ENCODE data around the gene UBTD1.
A peak's percentile ranks its signal among the peaks of the same experiment; 100 is the strongest.

Gene UBTD1

DNA sequence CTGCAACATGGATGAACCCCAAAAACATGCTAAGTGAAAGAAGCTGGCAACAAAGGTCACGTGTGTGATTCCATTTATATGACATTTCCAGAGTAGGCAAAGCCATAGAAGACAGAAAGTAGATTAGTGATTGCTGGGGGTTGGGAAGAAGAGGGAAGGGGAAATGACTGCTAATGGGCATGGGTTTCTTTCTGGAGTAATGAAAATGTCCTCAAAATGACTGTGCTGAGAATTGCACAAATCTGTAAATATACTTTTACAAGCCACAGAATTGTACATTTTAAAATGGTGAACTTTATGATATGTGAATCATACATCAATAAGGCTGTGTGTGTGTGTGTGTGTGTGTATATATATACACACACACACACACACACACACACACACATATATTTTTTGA is 16.3 kb upstream of the UBTD1 start:
- DNase-seq (ENCODE audit: low read depth in 2 of 3, low spot score in 2 of 3) = no peak

DNA sequence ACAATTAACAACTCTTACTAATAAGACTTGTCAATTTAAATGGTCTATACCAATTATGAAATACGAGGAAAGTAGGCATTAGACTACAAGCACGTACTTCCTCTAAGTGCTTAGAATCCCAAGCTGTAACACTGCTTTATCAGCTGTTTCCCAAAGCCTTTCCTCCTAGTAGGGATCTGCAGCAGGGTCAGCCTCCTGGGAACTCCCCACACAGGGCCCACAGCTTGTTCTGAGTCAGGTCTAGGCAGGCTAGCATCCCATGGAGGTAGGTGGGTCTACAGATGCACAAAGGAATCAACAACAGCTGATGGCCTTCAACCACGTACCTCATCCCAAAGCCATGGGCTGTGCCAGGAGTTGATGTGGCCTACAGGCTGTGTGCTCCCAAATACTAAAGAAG is 15.2 kb upstream of the UBTD1 start:
- DNase-seq (ENCODE audit: low read depth in 2 of 3, low spot score in 2 of 3) = no peak

DNA sequence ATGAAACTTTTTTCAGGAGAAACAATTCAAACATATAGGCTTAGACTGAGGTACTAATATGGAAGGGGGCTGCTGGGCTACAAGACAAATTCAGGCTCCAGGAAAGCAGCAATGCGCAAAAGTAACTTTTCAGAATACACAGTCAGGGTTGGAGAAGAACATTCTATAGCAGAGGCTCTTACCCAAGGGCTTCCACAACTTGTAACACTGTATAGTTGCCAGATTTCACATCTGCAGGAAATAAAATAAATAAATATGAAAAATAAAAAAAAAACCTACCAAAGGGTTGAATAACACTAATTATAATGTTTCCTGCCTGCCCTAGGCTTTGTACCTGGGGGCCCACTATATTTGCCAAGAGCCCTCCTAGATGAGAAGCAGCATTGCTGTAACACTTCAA is 14.8 kb upstream of the UBTD1 start:
- DNase-seq (ENCODE audit: low read depth in 2 of 3, low spot score in 2 of 3) = no peak

DNA sequence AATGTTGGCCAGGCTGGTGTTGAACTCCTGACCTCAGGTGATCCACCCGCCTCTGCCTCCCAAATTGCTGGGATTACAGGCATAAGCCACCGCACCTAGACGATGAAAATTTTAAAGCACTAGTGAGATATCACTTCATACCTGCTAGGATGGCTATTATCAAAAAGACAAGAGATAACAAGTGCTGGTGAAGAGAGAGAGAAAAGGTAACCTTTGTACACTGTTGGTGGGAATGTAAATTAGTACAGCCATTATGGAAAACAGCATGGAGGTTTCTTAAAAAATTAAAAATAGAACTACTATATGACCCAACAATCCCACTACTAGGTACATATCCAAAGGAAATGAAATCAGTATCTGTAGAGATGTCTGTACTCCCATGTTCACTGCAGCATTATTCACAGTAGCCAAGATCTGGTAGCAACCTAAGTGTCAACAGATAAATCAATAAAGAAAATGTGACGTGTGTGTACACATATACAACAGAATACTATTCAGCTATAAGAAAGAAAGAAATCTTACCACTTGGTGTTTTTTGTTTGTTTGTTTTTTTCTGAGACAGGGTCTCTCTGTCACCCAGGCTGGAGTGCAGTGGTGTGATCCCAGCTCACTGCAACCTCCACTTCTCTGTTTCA is 13.0 kb upstream of the UBTD1 start:
- no peak for DNase-seq (ENCODE audit: low read depth in 2 of 3, low spot score in 2 of 3)

DNA sequence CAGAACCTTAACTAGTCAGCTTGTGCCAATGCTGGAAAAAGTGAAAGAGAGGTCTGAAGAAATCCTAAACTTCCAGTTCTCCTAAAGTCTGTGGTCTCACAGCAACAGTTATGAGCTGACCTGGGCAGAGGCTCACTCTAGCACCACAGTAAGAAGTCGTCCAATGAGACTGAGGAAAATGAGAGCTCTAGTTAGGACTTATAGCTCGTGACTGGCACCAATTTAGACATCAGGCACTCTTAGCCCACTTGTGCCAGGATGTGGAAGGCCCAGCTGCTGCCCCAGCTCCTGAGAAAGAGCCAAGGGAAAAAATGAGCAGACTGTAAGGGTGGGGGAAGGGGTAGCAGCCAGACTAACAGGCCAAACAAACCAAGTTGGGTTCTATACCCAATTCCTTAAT is 8.1 kb upstream of the UBTD1 start:
- DNase-seq (ENCODE audit: low read depth in 2 of 3, low spot score in 2 of 3) = no peak

DNA sequence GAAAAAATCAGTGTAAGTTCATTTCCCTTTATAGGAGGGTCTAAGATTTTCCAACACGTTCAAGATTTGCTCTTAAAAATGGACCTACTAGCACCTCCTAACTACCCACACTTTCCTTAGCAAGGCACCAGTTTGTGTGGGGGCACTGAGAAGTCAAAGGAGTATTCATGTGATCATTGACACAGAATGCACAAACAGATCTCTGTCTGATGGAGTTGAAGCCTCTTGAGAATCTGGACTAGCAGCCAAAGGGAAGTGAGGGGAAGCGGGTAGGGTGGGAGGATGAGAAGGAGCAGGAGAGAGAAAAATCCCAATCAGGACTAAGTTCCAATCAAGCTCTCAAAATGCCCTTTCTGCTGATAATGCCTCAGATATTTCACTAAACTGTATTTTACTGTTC is 4.6 kb upstream of the UBTD1 start:
- no peak for DNase-seq (ENCODE audit: low read depth in 2 of 3, low spot score in 2 of 3)

DNA sequence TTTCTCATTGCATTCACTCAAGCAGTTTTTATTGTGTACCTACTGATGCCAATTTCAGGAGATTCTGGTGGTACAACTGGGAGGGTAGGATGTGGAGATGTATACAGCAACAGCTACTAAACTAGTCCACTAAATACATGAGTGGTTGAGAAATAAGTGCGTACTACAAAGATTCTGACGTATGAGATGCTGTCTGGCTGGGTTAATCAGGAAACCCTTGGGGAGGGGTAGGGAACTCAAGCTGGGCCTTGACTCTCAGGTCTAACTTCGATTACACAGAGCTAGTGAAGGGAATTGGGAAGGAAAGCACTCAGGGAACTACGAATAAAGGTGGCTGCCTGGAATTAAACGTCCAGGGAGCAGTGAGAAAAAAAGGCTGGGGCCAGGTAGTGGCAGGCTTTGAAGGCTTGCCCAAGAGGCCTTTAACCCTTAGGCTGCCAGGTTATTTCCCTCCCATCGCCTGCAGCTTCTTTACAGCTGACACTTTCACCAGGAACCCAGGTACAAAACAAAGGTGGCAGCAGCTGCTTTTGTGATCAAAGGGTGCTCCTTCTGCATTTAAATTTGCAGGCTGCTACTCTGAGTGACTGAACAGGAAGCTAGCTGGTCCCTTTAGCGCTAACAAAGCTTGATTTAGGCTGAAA is 3.7 kb upstream of the UBTD1 start:
- no peak for DNase-seq (ENCODE audit: low read depth in 2 of 3, low spot score in 2 of 3)

DNA sequence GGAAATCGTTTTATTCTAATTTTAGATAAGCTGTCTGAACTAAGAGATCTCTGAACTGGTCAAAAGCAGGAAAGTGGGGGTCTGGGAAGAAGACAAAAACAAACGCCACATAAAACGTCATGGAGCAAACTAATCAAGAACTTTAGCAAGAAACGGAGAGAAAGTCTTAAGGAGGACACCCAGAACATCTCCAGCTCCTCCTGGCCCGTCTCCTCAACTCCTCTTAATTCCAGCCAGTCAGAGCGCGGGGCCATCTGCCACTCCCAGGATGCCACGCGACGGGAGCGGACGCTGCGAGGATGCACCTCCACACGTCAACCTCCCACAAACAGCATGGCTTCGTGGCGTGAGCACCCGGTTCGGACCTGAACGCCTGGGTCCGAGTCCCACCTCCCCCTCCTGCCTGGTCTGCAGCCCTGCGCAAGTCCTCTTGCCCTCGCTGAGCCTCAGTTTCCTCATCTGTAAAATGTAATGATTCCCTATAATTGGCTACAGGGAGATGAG is 1.1 kb upstream of the UBTD1 start:
- DNase-seq (ENCODE audit: low read depth in 2 of 3, low spot score in 2 of 3) = peak; percentile 46 to 61 (median 61)

DNA sequence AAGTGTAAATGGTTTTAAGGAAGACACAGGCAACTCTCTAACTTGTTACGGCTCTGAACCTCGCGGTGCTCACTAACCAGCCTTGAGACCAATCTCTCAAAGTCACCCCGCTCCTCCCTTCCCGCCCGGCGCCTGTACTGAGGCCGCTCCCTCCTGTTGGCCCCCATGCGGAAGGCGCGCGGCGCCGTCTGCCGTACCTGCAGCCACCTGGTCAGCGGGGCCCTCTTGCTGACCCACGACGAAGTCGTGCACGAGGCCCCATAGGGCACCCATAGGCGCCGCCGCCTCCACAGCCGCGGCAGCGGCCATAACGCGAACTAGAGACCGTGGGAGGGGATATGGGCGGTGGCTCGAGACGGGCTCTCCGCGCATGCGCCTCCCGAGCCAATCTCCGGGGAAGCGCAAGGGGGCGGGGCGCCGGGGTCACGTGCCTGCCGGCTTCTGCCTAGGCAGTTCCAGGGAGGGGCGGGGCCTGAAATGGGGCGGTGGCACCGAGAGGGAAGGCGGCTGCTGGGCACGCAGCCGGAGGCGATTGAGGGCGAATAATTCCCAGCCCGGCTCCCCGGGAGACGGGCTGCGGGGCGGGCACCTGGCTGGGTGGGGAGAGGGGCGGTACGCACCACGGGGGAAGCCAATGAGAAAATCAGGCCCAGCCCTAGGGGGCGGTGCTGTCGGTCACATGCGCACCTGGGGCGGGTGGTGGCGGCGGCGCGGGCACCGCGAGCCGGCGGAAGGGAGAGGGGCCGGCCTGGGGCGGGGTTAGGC is 466 bp upstream of the UBTD1 start, which contains the start of gene MMS19:
Gene MMS19 (minus strand): TSS at position 347 of the 765 bp plus-strand sequence. CDS start 38 bp downstream, at position 309.
- DNase-seq (ENCODE audit: low read depth in 2 of 3, low spot score in 2 of 3) = peak; percentile 98 to 100 (median 99)

DNA sequence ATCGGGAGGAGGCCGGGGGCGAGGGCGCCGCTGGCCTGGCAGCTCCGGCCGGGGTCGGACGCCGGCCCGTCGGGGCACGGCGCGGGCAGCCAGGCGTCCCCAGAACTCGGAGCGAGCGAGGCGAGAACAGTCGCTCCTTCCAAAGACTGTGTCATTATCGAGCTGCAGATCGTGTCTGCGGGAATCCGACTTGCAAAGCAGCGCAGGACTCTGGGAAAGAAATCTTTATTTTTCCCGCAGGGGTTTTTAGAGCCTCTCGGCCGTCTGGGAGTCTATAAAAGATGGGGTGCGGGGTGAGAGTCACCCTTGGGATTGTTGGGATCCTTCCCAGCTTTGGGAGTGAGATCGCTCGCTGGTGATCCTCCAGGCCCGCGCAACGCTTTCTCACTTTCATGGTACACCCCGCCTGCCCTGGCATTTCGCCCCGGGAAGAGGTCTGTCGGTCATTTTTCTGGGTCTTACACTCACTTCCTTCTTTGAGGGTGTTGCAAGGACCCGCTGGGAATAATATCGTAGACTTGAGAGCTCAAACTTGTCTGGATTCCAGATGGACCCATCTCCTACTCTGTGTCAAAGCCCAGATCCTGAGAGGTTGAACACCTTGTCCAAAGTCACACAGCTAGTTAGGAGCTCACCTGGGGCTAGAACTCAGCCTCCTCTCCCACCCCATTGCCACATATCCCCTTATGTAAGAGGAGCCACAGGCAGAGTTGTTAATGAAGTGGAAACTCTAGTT is 1.0 kb downstream of the UBTD1 start:
- DNase-seq (ENCODE audit: low read depth in 2 of 3, low spot score in 2 of 3) = no peak

DNA sequence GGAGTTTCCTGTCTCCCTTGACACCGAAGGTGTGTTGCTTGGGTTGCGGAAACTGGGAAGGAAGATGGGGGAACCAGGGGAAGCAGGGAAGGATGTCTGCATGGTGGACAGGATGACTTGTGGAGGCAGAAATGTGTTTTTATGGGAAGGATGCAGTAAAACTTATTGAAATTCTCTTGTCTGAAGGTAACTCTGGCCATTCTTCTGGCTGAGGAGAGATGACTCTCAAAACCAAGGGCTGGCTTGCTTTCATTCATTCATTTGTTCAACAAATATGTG is 1.5 kb downstream of the UBTD1 start:
- no peak for DNase-seq (ENCODE audit: low read depth in 2 of 3, low spot score in 2 of 3)

DNA sequence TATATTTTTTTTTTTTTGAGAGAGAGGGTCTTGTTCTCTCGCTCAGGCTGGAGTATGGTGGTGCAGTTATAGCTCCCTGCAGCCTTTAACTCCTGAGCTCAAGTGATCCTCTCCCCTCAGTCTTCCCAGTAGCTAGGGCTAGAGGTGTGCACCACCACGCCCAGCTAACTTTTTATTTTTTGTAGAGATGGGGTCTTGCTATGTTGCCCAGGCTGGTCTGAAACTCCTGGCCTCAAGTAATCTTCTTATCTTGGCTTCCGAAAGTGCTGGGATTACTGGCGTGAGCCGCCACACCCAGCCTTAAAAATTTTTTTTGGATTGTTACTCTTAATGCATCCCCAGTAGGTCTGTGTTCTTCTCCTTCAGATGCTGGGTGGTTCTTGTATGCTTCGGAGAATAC is 4.2 kb downstream of the UBTD1 start:
- DNase-seq (ENCODE audit: low read depth in 2 of 3, low spot score in 2 of 3) = no peak

DNA sequence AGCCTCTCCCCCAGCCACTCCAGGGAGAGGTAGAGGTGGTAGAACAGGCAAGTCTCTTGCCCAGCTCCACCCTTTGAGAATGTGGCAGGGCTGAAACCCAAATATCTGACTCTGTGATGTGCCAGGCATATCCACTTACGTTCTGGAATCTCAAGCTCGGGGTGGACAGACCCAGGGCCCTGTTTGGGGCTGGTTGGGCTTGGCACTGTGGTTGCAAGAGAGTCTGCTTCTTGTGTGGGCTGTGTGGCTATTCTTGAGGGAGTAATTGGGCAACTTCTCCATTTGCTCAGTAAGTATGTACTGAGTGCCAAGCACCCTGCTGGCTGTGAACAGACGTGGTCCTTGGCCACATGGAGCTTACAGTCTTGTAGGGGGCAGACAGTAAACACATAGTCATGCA is 4.7 kb downstream of the UBTD1 start:
- no peak for DNase-seq (ENCODE audit: low read depth in 2 of 3, low spot score in 2 of 3)

DNA sequence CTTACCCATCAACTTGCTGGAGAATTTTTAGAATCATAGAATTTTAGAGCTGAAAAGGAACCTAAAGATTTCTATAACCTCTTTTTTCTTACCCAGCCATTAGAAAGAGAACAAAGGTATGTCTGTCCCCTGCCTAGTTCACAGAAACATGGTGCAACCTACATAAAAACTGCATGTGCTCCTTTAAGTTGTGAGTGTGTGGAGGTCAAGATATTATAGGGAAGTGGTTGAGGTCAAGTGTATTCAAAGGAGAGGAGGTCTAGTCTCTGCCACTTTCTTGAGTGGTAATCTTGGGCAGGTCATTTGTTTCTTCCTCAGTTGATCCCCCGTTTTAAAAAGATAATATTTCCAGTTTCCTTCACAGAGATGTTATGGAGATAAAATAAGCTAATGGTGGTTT is 6.4 kb downstream of the UBTD1 start:
- no peak for DNase-seq (ENCODE audit: low read depth in 2 of 3, low spot score in 2 of 3)

DNA sequence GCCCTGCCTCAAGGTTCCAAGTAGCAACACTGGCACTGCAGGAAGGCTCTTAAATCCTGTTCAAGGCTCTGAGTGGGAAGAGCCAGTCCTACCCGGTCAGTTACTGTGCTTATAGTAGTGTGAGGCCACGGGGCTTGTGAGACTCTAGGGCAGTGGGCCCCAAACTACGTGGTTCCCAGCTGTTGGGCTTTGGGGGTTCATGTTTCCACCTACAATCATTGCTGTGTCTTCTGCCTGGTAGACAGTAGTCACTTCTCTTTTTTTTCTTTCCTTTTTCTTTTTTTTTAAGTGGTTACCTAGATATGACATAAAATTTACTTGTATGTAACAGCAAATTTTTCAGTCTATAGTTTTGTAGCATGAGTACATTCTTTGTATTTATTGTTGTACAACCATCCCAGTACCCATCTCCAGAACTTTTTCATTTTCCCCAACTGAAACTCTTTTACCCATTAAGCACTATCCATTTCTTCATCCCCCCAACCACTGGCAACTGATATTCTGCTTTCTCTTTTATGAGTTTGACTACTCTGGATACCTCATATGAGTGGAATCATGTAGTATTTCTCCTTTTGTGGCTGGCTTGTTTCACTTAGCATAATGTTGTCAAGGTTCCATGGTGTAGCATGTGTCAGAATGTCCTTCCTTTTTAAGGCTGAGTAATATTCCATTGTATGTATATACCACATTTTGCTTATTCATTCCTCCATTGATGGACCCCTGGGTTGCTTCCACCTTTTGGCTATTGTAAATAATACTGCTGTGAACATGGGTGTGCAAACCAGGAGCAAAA is 7.7 kb downstream of the UBTD1 start:
- no peak for DNase-seq (ENCODE audit: low read depth in 2 of 3, low spot score in 2 of 3)

DNA sequence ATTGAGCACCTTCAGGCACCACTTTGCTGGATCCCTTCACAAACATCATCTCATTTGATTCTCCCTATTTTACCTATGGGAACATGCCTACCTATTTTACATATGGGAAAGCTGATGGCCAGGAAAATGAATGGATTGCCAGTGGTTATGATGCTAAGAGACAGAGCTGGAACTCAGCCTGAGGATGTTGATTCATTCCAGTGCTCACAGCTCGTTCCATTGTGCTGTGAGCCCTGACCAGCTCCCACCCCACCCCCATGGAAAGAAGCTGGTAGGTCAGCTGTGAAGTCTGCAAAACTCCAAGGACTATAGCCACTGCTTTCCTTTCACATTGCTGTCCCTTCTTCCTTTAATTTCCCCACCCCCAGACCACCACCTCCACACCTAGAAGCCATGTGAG is 9.6 kb downstream of the UBTD1 start:
- DNase-seq (ENCODE audit: low read depth in 2 of 3, low spot score in 2 of 3) = no peak

DNA sequence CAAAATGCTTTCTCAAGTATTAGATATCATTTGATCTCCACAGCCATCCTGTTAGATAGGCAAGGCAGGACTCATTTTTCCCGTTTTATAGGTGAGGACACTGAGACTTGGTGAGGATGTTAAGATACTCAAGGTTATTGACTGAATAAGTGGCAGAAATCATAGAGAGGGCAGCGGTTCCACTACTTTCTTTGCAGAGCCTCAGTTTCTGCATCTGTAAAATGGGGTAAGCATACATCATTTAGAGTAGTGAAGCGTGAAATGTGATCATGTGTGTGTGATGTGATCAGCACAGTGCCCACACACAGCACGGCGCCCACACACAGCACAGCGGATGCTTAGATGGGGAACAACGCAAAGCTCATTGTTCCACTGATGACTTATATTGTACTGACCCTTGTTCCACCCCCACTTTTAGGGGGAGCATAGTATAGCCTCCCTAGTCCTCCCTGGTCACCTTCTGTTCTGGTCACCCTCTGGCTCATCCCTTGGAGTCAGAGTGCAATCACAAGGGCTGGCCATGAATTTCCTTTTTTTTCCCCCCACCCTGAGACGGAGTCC is 10.5 kb downstream of the UBTD1 start:
- no peak for DNase-seq (ENCODE audit: low read depth in 2 of 3, low spot score in 2 of 3)

DNA sequence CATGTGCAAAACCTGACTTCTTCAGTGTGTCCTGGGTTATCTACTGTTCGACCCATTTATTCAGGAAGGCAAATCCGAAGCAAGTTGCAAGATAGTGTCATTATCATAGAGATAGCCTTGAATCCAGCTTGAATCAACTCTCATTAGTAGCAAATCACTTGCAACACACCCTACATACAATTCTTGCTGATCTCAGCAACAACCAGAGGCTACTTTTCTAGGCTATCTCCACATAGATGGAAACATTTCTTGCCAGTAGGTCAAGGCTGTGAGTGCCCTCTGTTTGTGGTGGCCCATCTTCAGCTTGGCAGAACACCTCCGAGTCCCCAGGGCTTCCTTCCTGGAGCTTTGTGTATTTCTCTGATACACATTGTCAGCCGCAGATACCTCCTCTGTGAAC is 12.0 kb downstream of the UBTD1 start:
- no peak for DNase-seq (ENCODE audit: low read depth in 2 of 3, low spot score in 2 of 3)

DNA sequence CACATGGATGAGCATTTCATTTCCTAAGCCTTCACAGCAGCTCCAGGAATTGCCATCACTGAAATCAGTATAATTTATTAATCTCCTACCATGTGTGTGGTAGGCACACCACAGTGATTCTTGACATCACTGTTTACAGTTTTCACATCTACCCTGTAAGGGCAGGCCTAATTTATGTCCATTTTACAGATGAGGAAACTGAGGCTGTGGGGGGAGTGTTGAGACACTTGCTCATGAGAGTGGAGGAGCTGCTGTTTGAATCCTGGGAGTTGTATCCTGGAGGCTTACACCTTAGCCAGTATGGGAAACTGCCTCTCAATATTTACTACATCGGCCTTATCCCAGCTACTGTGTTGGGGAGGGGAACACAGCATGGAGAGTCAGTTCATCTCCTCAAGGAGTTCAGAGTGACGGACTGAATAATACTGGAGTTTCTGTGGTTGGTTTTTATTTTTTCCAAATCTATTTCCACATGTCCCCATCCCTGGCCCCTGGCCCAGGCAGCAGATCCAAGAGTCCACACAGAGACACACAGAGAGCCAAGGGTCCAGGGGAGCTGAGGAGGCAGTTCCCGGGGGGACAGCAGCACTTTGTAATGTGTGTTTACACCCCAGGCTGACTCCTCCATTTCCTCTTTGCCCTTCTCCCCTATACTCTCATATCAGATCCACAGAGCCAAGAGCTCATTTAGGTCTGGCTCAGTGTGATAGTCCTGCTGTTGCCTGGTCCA is 13.2 kb downstream of the UBTD1 start:
- no peak for DNase-seq (ENCODE audit: low read depth in 2 of 3, low spot score in 2 of 3)

DNA sequence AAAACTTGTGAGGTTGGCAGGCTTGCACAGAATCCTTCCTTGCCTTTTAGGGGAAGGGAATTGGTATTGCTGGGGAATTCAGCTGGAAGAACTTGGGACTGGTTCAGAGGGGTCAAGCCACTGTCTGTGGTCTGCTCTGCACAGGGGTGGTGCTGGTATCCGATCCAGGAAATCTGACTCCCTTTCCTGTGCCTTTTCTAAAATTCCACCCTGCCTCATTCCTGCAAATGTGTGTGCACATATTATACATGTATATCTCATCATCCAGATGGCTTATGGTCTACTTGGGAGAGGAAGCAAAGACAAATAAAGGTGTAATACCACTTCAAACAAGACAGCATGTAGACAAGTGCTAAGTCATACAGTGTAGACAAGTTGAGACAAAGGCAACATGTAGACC is 14.3 kb downstream of the UBTD1 start:
- DNase-seq (ENCODE audit: low read depth in 2 of 3, low spot score in 2 of 3) = no peak

Data from activated CD8-positive, alpha-beta memory T cell treated with anti-CD3 and anti-CD28 coated beads for 48 hours (primary cell).